NCI-H510A (cell line): ENCODE measurements around the gene ANO8.
"Not testable (repeated sequence)": the region's sequence is repeated elsewhere in the genome, so short reads cannot be mapped to it uniquely, and the experiment has no call there.

Experiments
- DNase-seq: peaks from one replicate; lab custom pipeline; 2025; lab: John Stamatoyannopoulos, UW

The ANO8 gene

DNA sequence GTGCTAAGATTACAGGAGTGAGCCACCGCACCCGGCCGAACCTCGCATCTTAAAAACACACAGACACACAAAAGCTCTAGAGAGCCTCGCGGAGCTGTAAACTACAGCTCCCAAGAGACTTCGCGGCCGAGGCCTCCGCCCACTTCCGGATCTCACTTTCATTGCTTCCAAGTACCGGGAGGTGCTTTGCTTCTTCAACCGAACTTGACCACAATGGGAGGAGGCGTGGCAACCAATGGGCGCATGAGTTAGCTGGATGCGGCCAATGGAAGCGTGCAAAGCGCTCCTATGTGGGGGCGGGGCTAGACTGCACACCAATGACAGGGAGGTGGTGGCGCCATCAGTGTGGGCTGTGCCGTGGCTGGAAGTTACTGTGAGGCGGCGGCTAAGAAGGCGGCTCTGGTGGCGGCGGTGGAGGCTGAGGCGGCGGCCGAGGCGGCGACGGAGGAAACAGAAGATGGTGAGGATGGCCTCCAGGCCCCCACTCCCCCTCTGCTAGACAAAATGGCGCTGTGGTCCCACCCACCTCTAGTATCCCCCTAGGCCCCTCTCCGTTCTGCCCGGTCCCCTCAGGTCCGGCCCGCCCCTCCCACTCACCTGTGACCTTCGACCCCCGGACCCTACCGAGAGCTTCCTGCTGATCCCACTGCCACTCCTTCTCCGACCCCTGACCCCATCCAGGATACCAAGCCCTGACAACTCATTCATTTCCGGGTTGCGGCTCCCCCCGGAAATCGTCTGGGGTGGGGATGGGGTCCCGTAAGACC is 25.3 kb downstream of the ANO8 start, which contains the start of gene DDA1:
Gene DDA1, plus strand, starts transcription at position 366 of the 767 bp plus-strand sequence. Its CDS starts 92 bp downstream, at position 458.
- peak; percentile 99 for DNase-seq

DNA sequence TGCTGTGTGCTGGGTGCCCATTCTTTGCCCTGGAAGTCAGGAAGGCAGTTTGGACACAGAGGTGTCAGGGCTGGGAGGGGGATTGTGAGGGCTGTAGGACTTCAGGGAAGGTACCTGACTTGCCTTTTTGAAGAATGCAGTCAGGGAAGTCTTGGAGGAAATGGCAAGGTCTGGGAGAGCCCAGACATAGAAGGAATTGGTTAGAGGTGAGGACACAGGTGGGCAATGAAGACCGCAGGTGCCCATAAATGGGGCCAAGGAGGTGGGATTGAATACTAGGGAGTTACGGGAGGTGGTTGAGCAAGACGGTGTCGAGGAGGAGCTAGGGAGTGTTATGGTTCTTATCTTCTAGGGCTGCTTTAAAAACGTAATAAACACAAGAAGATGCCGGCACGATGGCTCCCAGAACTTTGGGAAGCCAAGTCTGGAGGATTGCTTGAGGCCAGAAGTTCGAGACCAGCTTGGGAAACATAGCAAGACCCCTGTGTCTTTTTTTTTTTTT is 26.7 kb downstream of the ANO8 start:
- no peak for DNase-seq

DNA sequence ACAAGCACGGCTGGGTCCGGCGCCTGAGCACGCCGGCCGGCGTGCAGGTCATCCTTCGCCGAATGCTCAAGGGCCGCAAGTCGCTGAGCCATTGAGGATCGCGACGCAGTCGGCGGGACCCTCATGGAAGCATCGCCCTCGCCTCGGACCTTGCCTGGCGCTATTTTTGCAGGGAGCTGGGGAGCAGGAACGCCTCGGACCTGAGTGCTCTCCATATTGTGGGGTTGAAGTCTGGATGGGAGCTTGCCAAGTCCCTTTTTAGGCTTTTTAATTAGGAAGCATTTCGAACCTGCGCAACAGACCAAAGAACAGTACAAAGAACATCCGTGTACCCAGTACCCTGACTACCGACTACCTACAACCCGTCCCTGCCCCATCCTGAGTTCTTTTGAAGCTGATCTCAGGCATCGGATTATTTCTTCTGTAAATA is 28.4 kb downstream of the ANO8 start:
- DNase-seq, result no peak

DNA sequence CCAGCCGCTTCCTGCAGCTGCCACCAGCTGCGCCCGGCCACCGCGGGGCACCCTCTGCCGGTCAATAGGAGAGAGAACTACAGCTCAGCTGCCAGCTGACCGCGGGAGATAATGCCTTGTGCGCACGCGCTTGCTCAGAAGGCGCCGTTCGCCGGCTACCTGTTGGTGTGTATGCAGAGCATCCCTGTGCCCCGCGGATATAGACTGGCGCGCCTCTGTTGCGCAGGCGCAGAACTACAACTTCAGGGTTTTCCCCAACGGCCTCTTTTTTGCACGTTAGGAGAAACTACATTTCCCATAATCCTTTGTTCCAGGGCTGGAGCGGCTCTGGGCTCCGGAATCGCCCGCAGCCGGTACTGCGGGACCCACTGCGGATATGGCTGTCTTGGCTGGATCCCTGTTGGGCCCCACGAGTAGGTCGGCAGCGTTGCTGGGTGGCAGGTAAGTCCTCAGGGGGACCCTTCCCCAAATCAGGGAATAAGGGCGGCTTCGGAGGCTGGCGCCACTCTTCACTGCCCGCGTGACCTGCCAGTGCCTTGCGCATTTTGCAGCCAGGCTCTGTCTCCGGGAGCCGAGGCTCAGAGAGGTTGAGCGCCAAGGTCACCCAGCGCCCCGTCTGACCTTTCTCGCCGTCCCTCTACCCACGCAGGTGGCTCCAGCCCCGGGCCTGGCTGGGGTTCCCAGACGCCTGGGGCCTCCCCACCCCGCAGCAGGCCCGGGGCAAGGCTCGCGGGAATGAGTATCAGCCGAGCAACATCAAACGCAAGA is 29.0 kb downstream of the ANO8 start, which contains the start of gene MRPL34:
Gene MRPL34, plus strand, starts transcription at position 356 of the 768 bp plus-strand sequence. Its CDS starts 21 bp downstream, at position 377.
- peak; percentile 100 for DNase-seq

DNA sequence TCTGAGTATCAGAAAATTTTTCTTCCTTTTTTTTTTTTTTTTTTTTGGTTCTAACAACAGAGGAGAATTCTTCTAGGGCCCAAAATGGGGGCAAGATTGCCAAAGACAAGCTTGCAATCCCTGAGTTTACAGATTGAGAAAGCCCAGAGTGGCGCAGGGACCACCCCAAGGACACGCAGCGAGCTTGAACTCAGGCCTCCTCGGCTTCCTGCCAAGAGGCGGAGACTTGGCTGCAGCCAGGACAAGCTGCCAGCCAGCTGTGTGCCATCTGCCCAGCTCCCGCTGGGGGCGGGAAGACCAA is 29.5 kb downstream of the ANO8 start:
- DNase-seq, result no peak

DNA sequence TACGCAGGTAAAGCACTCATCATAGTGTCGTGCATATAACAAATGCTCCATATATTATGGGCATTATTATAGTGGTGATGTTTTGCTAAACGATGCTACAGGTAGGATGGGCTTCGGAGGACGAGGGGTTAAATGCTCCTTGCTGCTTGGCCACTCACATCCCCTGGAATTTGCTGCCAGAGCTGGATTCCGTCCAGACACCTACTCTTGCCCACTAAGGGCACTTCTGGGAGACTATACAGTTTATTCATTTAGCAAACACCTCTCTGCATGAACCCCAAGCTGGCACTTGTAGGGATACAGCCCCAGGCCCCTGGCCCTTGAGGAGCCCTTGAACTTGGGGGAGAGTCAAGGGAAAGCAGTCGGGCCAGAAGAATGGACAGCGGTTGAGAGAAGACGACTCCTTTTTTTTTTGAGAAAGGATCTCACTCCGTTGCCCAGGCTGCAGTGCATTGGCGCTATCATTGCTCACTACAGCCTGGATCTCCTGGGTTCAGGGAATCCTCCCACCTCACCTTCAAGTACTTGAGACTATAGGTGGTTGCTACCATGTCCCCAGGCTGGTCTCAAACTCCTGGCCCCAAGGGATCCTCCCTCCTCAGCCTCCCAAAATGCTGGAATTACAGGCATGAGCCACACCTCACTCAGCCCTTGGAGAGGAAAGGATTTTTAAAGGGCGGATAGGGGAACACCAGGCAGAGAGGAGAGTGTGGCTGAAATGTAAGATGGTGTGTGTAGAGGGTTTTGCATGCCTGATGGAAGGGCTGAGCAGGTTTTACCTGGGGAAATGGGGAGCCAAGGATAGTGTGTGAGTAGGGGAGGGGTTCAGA is 30.1 kb downstream of the ANO8 start:
- DNase-seq, result no peak

DNA sequence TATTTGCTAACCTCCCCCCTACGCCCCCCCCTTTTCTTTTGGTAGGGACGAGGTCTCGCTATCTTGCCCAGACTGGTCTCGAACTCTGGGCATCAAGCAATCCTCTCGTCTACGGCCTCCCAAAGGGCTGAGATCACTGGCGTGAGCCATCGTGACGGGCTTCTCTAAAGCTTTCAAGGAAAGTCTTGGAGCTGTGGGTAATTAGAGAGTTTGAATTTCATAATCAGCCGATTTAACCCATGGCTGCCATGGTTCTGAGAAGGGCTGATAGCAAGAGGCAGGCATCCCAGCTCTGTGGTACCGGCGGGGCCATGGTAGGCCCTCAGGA is 30.8 kb downstream of the ANO8 start:
- DNase-seq, result no peak

DNA sequence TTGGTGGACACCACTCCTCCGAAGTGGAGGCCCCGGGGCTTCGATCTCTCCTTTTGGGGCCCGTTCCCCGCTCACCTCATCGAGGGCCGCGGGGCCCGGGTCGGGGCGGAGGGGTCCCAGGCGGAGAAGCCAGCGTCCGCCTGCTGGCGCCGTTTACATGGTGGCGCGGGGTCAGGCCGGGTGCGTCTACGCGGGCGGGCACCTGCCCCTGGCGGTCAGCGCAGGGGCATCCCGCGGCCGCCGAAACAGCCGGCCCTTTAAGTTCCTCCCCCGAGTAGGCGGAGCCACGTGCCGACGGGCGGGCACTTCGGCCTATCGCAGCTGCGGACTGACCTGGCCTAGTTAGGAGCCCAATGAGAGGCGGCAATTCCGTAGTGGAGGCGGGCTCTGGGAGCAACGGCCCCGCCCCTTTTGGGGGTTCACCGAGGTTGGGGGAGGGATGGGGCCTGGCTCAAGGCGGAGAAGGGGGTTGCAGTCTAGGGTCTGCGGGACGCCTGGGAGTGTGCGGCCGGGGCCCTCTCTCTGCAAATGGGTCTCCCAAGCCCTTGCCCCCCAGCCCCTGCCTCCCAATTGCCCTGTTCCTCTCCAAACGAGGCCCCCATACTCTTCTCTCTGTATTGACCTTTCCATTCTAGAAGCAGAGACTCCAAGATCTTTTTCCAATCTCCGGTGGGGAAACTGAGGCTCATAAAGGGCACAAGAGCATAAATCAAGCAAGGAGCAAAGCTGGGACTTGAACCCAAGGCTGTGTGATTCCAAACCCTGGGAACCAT is 31.3 kb downstream of the ANO8 start, which contains the start of gene ABHD8:
Gene ABHD8, minus strand, starts transcription at position 259 of the 773 bp plus-strand sequence. CDS start 1,809 bp downstream, outside the sequence.
- DNase-seq, result peak; percentile 91

DNA sequence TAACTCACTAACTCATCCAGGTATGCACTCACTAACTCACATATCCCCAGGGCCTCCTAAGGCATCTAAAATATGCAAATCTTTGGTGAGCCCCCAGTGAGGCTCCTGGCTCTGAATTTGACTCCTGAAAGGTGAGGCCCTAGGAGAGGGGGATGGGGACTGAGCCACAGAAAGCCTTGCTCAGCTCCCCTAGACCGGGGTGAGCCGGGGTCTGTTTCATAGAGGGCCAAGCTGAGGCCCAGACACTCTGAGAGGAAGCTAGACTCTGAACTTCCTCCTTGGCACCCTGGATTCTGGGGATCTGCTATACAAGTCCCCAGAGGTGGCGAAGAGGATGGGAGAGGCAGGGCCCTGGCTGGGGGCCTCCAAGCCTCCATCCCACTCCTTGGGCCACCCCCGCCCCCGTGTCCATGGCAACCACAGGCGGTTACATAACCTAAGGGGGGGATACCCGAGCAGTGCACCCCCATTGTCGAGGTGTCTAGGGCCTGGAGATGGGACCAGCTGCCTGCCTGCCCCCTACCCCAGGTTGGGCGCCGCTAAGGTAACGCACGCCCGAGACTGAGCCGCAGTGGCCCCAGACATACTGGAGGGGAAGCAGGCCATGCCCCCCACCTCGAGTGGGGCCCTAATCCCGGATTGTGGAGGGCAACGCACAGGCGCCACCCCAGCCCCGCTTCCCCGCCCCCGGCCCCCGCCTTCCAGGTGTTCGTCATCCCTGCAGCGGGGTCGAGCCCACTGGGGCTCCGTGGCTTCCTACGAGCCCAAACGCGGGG is 32.1 kb downstream of the ANO8 start:
- no peak for DNase-seq

DNA sequence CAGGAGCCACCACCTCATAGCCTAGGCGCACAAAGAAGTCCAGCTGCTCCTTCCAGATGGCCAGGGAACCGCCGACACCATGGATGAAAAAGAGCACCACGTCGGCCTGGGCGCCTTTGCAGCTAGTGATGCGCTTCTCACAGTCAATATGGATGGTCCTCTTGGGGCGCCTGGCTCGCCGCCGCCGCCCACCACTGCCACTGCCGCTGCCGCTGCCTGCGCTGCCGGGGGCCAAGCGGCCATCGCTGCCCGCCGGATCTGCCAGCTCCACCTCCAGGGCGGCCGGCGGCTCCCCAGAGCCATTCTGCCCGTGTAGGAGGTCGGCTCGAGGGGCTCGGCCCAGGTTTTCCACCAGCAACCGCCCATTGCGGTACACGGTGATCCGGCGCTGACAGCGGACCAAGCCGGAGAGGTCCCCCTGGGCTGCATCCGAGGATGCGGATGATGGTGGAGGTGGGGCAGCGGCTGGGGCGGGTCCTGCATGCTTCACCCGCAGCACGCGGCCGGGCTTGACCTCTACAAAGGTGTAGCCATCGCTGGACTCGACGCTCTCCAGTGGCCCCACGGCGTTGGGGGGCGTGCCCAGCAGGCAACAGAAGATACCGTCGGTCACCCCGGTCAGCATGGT is 33.5 kb downstream of the ANO8 start:
- no peak for DNase-seq

DNA sequence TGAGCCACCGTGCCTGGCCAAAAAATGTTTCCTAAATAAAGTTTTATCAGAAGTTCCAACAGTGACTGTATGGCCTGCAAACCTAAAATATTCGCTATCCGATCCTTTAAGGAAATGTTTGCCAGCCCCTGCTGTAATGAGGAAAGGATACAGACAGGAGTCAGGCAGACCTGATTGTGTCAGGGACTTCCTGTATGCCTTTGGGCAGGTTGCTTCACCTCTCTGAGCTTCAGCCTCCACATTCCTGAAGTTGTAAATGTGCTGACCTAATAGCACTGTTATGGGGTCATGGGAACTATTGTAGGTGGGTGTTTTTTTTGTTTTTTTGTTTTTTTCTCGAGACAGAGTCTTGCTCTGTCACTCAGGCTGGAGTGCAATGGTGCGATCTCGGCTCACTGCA is 37.7 kb downstream of the ANO8 start:
- DNase-seq, result no peak

DNA sequence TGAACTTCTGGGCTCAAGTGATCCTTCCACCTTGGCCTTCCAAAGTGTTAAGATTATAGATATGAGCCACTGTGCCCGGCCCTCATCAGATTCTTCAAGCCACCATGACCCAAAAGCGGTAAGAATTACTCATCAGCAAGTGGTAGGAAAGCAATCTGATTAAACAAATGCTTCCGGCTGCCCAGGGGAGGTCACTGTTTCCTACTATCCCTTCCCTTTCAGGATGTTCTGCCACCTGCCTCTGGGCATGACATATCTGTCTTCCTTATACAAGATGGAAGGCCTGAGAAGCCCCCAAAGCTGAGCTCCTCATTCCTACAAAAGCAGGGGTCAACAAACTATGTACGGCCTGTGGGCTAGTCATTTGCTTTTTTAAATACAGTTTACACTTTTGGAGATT is 38.4 kb downstream of the ANO8 start:
- DNase-seq, result no peak

DNA sequence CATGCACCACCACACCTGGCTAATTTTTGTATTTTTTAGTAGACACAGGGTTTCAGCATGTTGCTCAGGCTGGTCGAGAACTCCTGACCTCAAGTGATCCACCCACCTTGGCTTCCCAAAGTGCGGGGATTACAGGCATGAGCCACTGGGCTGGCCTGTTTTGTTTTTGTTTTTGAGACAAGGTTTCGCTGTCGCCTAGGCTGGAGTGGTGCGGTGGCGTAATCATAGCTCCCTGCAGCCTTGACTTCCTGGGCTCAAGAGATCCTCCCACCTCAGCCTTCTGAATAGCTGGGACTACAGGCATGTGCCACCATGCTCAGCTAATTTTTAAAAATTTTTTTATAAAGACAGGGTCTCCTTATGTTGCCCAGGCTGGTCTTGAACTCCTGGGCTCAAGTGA is 39.1 kb downstream of the ANO8 start:
- DNase-seq, result not testable (repeated sequence)

DNA sequence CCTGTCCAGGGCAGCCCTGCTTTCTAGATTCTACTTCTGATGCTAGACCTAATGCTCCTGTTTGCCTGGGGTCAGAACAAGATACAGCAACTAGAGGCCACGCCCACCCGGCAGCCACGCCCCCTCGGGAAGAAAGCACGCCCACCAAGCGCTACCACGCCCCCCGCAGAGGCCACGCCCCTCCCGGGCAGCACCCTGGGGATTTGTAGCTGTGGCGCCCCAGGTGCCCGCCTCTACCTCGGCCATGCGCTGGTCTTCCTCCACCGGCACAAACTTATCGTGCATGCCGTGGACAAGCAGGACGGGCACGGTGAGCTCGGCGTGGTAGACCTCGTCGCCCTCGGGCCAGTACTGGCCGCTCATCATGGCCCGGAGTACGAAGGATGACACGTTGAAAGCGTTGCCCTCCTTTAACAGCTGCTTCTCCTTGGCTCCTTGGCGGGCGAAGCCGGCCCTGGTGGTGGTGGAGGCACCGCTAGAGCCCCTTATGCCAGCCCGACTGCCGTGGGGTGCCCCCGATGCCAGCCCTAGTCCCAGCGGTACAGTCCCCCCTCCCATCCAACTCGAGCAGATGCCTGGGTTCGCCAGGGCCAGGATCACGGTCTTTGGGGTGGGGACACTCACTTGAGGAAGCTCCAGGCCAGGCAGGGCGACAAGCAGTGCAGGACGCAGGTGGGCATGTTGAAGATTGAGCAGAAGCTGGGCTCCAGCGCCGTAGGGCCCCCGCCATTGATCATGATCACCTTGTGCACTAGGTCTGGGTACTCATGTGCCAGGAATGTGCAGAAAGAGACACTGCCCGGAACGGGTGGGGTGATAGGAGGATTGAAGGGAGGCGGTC is 40.4 kb downstream of the ANO8 start:
- DNase-seq, result no peak

DNA sequence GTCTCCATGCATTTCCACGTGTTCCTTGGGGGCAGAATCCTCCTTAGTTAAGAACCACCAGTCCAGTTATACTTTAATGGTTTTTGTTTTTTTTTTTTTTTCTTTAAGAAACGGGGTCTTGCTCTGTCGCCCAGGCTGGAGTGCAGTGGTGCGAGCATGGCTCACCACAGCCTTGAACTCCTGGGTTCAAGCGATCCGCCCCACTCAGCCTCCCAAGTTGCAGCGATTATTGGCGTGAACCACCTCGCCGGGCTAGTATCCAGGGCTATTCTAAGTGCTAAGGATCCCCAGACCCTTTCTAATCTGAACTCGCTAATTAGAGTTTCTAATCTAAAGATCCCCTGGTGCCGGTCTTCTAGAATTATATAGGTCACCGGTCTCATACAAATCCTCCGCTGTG is 41.0 kb downstream of the ANO8 start:
- no peak for DNase-seq

DNA sequence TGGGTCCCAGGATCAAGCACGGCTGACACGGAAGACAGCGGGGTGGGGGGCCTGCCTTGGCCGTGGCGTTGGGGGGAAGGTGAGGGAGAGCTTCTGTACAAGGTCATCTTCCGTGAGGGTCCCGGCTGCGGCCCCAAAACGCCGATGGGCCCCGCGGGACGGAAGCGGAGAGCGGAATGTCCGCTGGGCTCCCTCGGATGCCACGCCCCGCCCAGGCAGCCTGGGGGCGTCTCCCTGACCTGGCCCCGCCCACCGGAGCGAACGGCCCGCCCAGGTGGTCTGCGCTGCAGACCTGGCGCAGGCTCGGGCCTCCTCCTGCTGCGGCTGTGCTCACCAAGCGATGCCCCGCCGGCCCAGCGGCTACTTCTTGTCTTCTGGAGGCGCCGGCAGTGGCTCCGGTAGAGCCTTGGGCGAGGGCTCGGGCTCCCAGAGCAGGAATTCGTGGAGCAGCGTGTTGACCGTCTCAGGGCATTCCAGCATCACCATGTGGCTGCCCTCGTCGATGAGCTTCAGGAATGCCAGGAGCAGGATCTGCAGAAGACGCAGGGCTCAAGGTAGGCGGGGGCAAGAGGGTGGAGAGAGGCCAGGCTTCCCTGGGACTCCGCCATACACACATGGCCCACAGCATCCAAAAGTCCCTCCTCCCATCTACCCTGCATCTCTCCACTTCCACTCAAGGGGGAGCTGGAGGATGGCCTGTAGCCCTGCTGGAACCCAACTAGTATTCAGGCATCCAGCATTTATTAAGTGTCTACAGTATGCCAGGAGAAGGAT is 42.2 kb downstream of the ANO8 start:
- DNase-seq, result no peak

DNA sequence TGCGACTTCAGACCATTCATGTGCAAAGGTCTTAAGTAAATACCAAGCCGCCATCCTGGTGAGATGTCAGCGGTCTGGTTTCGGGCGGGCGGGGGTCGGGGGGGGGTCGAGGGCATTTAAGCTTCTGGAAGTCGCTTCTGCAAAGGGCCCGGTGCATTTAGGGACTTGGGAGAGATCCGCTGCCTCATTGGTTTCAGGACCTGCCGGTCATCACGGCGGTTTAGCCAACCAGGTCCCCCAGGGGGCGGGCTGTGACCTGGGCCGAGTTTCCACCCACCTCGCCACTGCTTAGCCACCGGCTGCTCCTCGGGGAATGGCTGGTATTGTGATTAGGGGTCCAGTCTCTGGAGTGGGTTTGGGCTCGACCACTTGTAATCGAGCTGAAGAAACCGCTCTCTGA is 45.2 kb downstream of the ANO8 start:
- DNase-seq, result peak; percentile 52

DNA sequence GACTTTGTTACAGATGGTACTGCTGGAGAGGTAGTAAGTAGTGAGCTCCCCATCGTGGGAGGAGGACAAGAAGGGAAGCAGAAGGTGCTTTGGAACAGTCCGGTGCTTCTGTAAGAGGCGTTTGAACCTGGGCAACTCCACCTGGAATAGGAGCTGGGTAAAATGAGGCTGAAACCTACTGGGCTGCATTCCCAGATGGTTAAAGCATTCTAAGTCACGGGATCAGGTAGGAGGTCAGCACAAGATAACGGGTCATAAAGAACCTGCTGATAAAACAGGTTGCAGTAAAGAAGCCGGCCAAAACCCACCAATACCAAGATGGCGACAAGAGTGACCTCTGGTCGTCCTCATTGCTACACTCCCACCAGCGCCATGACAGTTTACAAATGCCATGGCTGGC is 47.9 kb downstream of the ANO8 start:
- DNase-seq, result no peak

DNA sequence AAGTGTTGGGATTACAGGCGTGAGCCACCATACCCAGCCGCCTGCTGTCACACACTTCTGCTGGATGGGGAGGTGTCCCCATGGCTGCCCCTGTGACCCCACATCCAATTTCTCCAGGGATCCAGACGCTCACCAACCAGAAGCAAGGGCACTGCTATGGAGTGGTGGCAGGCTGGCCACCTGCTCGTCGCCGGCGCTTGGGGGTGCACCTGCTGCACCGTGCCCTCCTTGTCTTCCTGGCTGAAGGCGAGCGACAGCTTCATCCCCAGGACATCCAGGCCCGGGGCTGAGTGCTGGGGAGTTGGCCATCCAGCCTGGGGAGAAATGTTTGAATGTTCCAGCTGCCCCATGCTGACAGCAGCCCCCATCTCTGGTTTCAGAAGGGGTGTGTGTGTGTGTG is 48.4 kb downstream of the ANO8 start:
- no peak for DNase-seq
